IPS-15b (cell line): ENCODE measurements around the gene HK2.

Experiments used
- H3K27me3 ChIP-seq: one replicate; pipeline ENCODE4 v1.6.1; 2013; ENCODE audit warnings: low read length; ENCODE audit not compliant: control insufficient read depth, insufficient read depth
- H3K36me3 ChIP-seq: one replicate; pipeline ENCODE4 v1.6.1; 2013; ENCODE audit warnings: low read length; ENCODE audit not compliant: control insufficient read depth, insufficient read depth
- H3K4me1 ChIP-seq: one replicate; pipeline ENCODE4 v1.6.1; 2013; ENCODE audit warnings: mild to moderate bottlenecking, low read length; ENCODE audit not compliant: control insufficient read depth, insufficient read depth
- H3K4me3 ChIP-seq: one replicate; pipeline ENCODE4 v1.5.1; 2013; ENCODE audit warnings: low read depth, low read length
- H3K9ac ChIP-seq: one replicate; pipeline ENCODE4 v1.6.1; 2013; ENCODE audit warnings: low read depth, mild to moderate bottlenecking, low read length
- H3K9me3 ChIP-seq: one replicate; pipeline ENCODE4 v1.6.1; 2013; ENCODE audit warnings: mild to moderate bottlenecking, low read length; ENCODE audit not compliant: control insufficient read depth, insufficient read depth

The HK2 gene

GRCh38 chr2:74836675-74837401 is 2.9 kb downstream of the HK2 start:
- peak overlapping the region; percentile 36 for H3K4me3 ChIP-seq
- H3K4me1 ChIP-seq = peaks cover 16% of the 10 kb centered on the region
- H3K36me3 ChIP-seq = no peaks in the 10 kb centered on the region
- H3K9ac ChIP-seq = no peak overlapping the region
- H3K27me3 ChIP-seq = peaks cover 4% of the 10 kb centered on the region
- H3K9me3 ChIP-seq = no peaks in the 10 kb centered on the region

GRCh38 chr2:74841641-74842040 is 7.7 kb downstream of the HK2 start:
- Histone ChIP-seq H3K9ac (no peak overlapping the region), H3K4me1 (peaks cover 12% of the 10 kb centered on the region), H3K36me3 (no peaks in the 10 kb centered on the region), H3K9me3 (no peaks in the 10 kb centered on the region), H3K27me3 (no peaks in the 10 kb centered on the region), H3K4me3 (no peak overlapping the region)

GRCh38 chr2:74843433-74843832 is 9.5 kb downstream of the HK2 start:
- H3K9me3 ChIP-seq = no peaks in the 10 kb centered on the region
- H3K27me3 ChIP-seq = no peaks in the 10 kb centered on the region
- no peak overlapping the region for H3K4me3 ChIP-seq
- H3K9ac ChIP-seq = no peak overlapping the region
- H3K4me1 ChIP-seq = peaks cover 8% of the 10 kb centered on the region
- no peaks in the 10 kb centered on the region for H3K36me3 ChIP-seq

- no peaks in the 10 kb centered on the region for H3K36me3 ChIP-seq
- no peak overlapping the region for H3K9ac ChIP-seq
- H3K9me3 ChIP-seq = no peaks in the 10 kb centered on the region
- peaks cover 13% of the 10 kb centered on the region for H3K4me1 ChIP-seq
- H3K27me3 ChIP-seq = no peaks in the 10 kb centered on the region
- H3K4me3 ChIP-seq = no peak overlapping the region
Observed at GRCh38 chr2:74843899-74844298, 10.0 kb downstream of the HK2 start.

- H3K36me3 ChIP-seq = no peaks in the 10 kb centered on the region
- H3K27me3 ChIP-seq = no peaks in the 10 kb centered on the region
- H3K9me3 ChIP-seq = no peaks in the 10 kb centered on the region
- peaks cover 20% of the 10 kb centered on the region for H3K4me1 ChIP-seq
- H3K4me3 ChIP-seq = no peak overlapping the region
- H3K9ac ChIP-seq = no peak overlapping the region
Observed at GRCh38 chr2:74844752-74845151, 10.8 kb downstream of the HK2 start.

- H3K36me3 ChIP-seq = no peaks in the 10 kb centered on the region
Observed at GRCh38 chr2:74845217-74845751, 11.4 kb downstream of the HK2 start.

GRCh38 chr2:74845991-74846390 is 12.1 kb downstream of the HK2 start:
- no peak overlapping the region for H3K9ac ChIP-seq
- H3K27me3 ChIP-seq = no peaks in the 10 kb centered on the region
- H3K9me3 ChIP-seq = no peaks in the 10 kb centered on the region
- H3K4me3 ChIP-seq = no peak overlapping the region
- H3K36me3 ChIP-seq = no peaks in the 10 kb centered on the region
- H3K4me1 ChIP-seq = peaks cover 28% of the 10 kb centered on the region

More at GRCh38 chr2:74845217-74845751, 11.4 kb downstream of the HK2 start:
- Histone ChIP-seq H3K9ac (peak overlapping the region; percentile 1), H3K4me3 (no peak overlapping the region), H3K4me1 (peaks cover 22% of the 10 kb centered on the region), H3K27me3 (no peaks in the 10 kb centered on the region), H3K9me3 (no peaks in the 10 kb centered on the region)

- Histone ChIP-seq H3K36me3 (no peaks in the 10 kb centered on the region), H3K9me3 (no peaks in the 10 kb centered on the region), H3K9ac (no peak overlapping the region), H3K4me3 (no peak overlapping the region), H3K4me1 (peaks cover 26% of the 10 kb centered on the region), H3K27me3 (no peaks in the 10 kb centered on the region)
Observed at GRCh38 chr2:74846481-74846880, 12.6 kb downstream of the HK2 start.

GRCh38 chr2:74847070-74847858 is 13.3 kb downstream of the HK2 start:
- no peak overlapping the region for H3K4me3 ChIP-seq
- H3K9me3 ChIP-seq = no peaks in the 10 kb centered on the region
- H3K36me3 ChIP-seq = no peaks in the 10 kb centered on the region
- H3K27me3 ChIP-seq = no peaks in the 10 kb centered on the region
- H3K4me1 ChIP-seq = peaks cover 25% of the 10 kb centered on the region
- H3K9ac ChIP-seq = no peak overlapping the region

GRCh38 chr2:74849228-74849892 is 15.4 kb downstream of the HK2 start:
- Histone ChIP-seq H3K9ac (peak overlapping the region; percentile 47), H3K9me3 (no peaks in the 10 kb centered on the region), H3K4me1 (peaks cover 25% of the 10 kb centered on the region), H3K4me3 (no peak overlapping the region), H3K27me3 (no peaks in the 10 kb centered on the region), H3K36me3 (no peaks in the 10 kb centered on the region)

- Histone ChIP-seq H3K9ac (no peak overlapping the region), H3K4me1 (peaks cover 21% of the 10 kb centered on the region)
Observed at GRCh38 chr2:74850496-74851190, 16.7 kb downstream of the HK2 start.

More at GRCh38 chr2:74850496-74851190, 16.7 kb downstream of the HK2 start:
- peaks cover 9% of the 10 kb centered on the region for H3K36me3 ChIP-seq
- H3K27me3 ChIP-seq = no peaks in the 10 kb centered on the region
- no peaks in the 10 kb centered on the region for H3K9me3 ChIP-seq
- H3K4me3 ChIP-seq = no peak overlapping the region
